Liver (tissue), 9 donors: ENCODE results near the gene CMTM7. TPM values are rescaled to one million over a fixed set of nuclear protein-coding genes. Genes with fewer than 3 reads are reported as not detected.

Source experiments
- DNase-seq: peaks from one replicate; pipeline ENCODE4 v3.0.0-alpha.2; 2017; ENCODE audit warnings: low spot score
- H3K27ac ChIP-seq, 2 donors: one replicate each; pipeline ENCODE4 v1.7.0; 2013; ENCODE audit warnings: inconsistent platforms in 2 of 2, low read length in 2 of 2, control low read depth in 1 of 2, low read depth in 1 of 2, mild to moderate bottlenecking in 1 of 2
- H3K27me3 ChIP-seq, 4 donors: one replicate each; pipeline versions ENCODE4 v1.6.1 to v1.7.0; 2013; ENCODE audit warnings: low read length in 3 of 4, inconsistent platforms in 1 of 4, mild to moderate bottlenecking in 1 of 4, moderate library complexity in 1 of 4; ENCODE audit not compliant: control insufficient read depth in 4 of 4, insufficient read depth in 4 of 4
- H3K36me3 ChIP-seq, 4 donors: one replicate each; pipeline versions ENCODE4 v1.6.1 to v1.7.0; 2013; ENCODE audit warnings: low read length in 3 of 4, mild to moderate bottlenecking in 3 of 4, low read depth in 1 of 4, moderate library complexity in 1 of 4; ENCODE audit not compliant: control insufficient read depth in 4 of 4, insufficient read depth in 3 of 4
- H3K4me1 ChIP-seq, 4 donors: one replicate each; pipeline versions ENCODE4 v1.6.1 to v1.7.0; 2013; ENCODE audit warnings: low read length in 3 of 4, mild to moderate bottlenecking in 3 of 4, moderate library complexity in 1 of 4; ENCODE audit not compliant: control insufficient read depth in 4 of 4, insufficient read depth in 4 of 4
- H3K4me3 ChIP-seq, 3 donors: one replicate each; pipeline versions ENCODE4 v1.6.1 to v1.7.0; 2013; ENCODE audit warnings: low read length in 3 of 3, control low read depth in 1 of 3, low read depth in 1 of 3, mild to moderate bottlenecking in 1 of 3
- H3K9ac ChIP-seq, 2 donors: one replicate each; pipeline ENCODE4 v1.7.0; 2013; ENCODE audit warnings: low read length in 2 of 2, mild to moderate bottlenecking in 2 of 2, moderate library complexity in 2 of 2, control low read depth in 1 of 2, low read depth in 1 of 2
- H3K9me3 ChIP-seq, 4 donors: one replicate each; pipeline versions ENCODE4 v1.6.1 to v1.7.0; 2013; ENCODE audit warnings: low read length in 3 of 4; ENCODE audit not compliant: control insufficient read depth in 4 of 4
- ATF3 ChIP-seq: IDR thresholded peaks from 2 replicates; pipeline ENCODE4 v1.6.1; 2016; ENCODE audit warnings: antibody characterized with exemption
- CTCF ChIP-seq: fragments of 150-350 bp; IDR thresholded peaks from 2 replicates; pipeline ENCODE4 v1.5.1; 2017; ENCODE audit warnings: improper control_type of control experiment, low read depth, low read length; ENCODE audit not compliant: missing input control
- EGR1 ChIP-seq, 2 donors: IDR thresholded peaks; 2 replicates each; pipeline ENCODE4 v1.6.1; 2016 to 2018; ENCODE audit warnings: antibody characterized with exemption in 2 of 2, low read depth in 2 of 2
- FOXA1 ChIP-seq: IDR thresholded peaks from 2 replicates; pipeline ENCODE4 v1.6.1; 2016; ENCODE audit warnings: antibody characterized with exemption
- FOXA2 ChIP-seq: IDR thresholded peaks from 2 replicates; pipeline ENCODE4 v1.6.1; 2016; ENCODE audit warnings: antibody characterized with exemption
- GABPA ChIP-seq, 2 donors: IDR thresholded peaks in 1 of 2; conservative IDR thresholded peaks in 1 of 2; 2 replicates each; pipeline ENCODE4 v1.6.1; 2016; ENCODE audit warnings: antibody characterized with exemption in 2 of 2, mild to moderate bottlenecking in 1 of 2, moderate library complexity in 1 of 2
- HNF4A ChIP-seq, 2 donors: conservative IDR thresholded peaks; 2 replicates each; pipeline ENCODE4 v1.6.1; 2016; ENCODE audit warnings: antibody characterized with exemption in 2 of 2, mild to moderate bottlenecking in 2 of 2
- HNF4G ChIP-seq: IDR thresholded peaks from 2 replicates; pipeline ENCODE4 v1.6.1; 2016; ENCODE audit warnings: antibody characterized with exemption
- JUND ChIP-seq, 2 donors: IDR thresholded peaks; 2 replicates each; pipeline ENCODE4 v1.6.1; 2016; ENCODE audit warnings: antibody characterized with exemption in 2 of 2
- MAX ChIP-seq: IDR thresholded peaks from 2 replicates; pipeline ENCODE4 v1.6.1; 2016; ENCODE audit warnings: antibody characterized with exemption
- NR2F2 ChIP-seq: IDR thresholded peaks from 2 replicates; pipeline ENCODE4 v1.6.1; 2016; ENCODE audit warnings: antibody characterized with exemption
- RXRA ChIP-seq, 2 donors: IDR thresholded peaks; 2 replicates each; pipeline ENCODE4 v1.6.1; 2017 to 2018; ENCODE audit warnings: antibody characterized with exemption in 2 of 2, mild to moderate bottlenecking in 1 of 2
- SP1 ChIP-seq: IDR thresholded peaks from 2 replicates; pipeline ENCODE4 v1.6.1; 2018; ENCODE audit warnings: antibody characterized with exemption, mild to moderate bottlenecking
- TAF1 ChIP-seq: conservative IDR thresholded peaks from 2 replicates; pipeline ENCODE4 v1.6.1; 2016; ENCODE audit warnings: antibody characterized with exemption, mild to moderate bottlenecking
- YY1 ChIP-seq: IDR thresholded peaks from 2 replicates; pipeline ENCODE4 v1.6.1; 2016; ENCODE audit warnings: antibody characterized with exemption, mild to moderate bottlenecking
- ZBTB33 ChIP-seq: IDR thresholded peaks from 2 replicates; pipeline ENCODE4 v1.6.1; 2016; ENCODE audit warnings: antibody characterized with exemption
- WGBS: extraction: QIAGEN DNeasy Blood & Tissue Kit; methylation state at CpG from one replicate; pipeline ENCODE4 v1.1.7; 2013; 5-methylcytosine and 5-hydroxymethylcytosine counted together
- polyA plus RNA-seq, 2 donors: library from polyadenylated mRNA; stranded (reverse) in 1 of 2; unstranded in 1 of 2; fragments of 200-250 nt in 1 of 2; fragments of >200 nt in 1 of 2; fragmentation: Nextera tagmentation in 1 of 2; extraction: Ambion mirVana in 1 of 2; gene quantifications; one replicate each; pipeline versions ENCODE4 v1.2.1 to v1.2.3, GENCODE V29; 2013 to 2015
- total RNA-seq, 2 donors: library from RNA; depleted of rRNA; stranded (reverse); fragments of >200 nt; gene quantifications; one replicate each; pipeline ENCODE4 v1.2.3, GENCODE V29; 2014
- donor health status: healthy.
- donor health status: healthy.
- donor health status: healthy.
- donor health status: healthy.
- donor health status: healthy.

Gene CMTM7
- total and polyA plus RNA-seq, 4 donors, result 3.6 to 20.3 (median 4.1) TPM

GRCh38 chr3:32483772-32484171 lies 92.1 kb downstream of the CMTM7 start (continued):
- TF ChIP-seq EGR1 (IDR thresholded peaks at IDR 0.05; ENCODE audit: low read depth in 2 of 2), result no peak

- no peaks in the 10 kb centered on the region for H3K27me3 ChIP-seq
- peak overlapping the region in 1 of 2 donors; percentile 41 for H3K27ac ChIP-seq
- no peaks in the 10 kb centered on the region for H3K9me3 ChIP-seq
- 85% methylated on average over 6 of the region's 6 CpGs for WGBS
- no peaks in the 10 kb centered on the region for H3K4me1 ChIP-seq
- DNase-seq, result no peak
- no peak overlapping the region for H3K9ac ChIP-seq
- no peak for TF ChIP-seq HNF4G
- TF ChIP-seq FOXA1, result no peak
- no peak for TF ChIP-seq CTCF
- no peak for TF ChIP-seq JUND (IDR thresholded peaks at IDR 0.05)
- TF ChIP-seq NR2F2, result no peak
- TF ChIP-seq EGR1 (IDR thresholded peaks at IDR 0.05; ENCODE audit: low read depth in 2 of 2), result no peak
- no peak for TF ChIP-seq TAF1
- TF ChIP-seq MAX, result no peak
- no peak for TF ChIP-seq ATF3
- no peak for TF ChIP-seq RXRA (IDR thresholded peaks at IDR 0.05)
- TF ChIP-seq YY1, result no peak
- TF ChIP-seq FOXA2, result no peak
- peaks cover 10 to 36% (median 22%) of the 10 kb centered on the region in 4 donors for H3K36me3 ChIP-seq
- H3K4me3 ChIP-seq, result no peak overlapping the region
Observed at GRCh38 chr3:32484436-32484835, 92.8 kb downstream of the CMTM7 start.

- 98% methylated on average over 3 of the region's 3 CpGs for WGBS
- peaks cover 0 to 11% (median 0%) of the 10 kb centered on the region in 4 donors for H3K4me1 ChIP-seq
- peaks cover 8 to 32% (median 17%) of the 10 kb centered on the region in 4 donors for H3K36me3 ChIP-seq
- H3K9ac ChIP-seq, result no peak overlapping the region
- no peaks in the 10 kb centered on the region for H3K27me3 ChIP-seq
- no peak for DNase-seq
- TF ChIP-seq ATF3, result no peak
- TF ChIP-seq TAF1, result no peak
- TF ChIP-seq HNF4G, result no peak
- no peak for TF ChIP-seq ZBTB33
- no peak for TF ChIP-seq GABPA (IDR thresholded peaks at IDR 0.05 in 1 of 2, conservative IDR thresholded peaks at IDR 0.05 in 1 of 2)
- no peak for TF ChIP-seq HNF4A (conservative IDR thresholded peaks at IDR 0.05)
- TF ChIP-seq RXRA (IDR thresholded peaks at IDR 0.05), result no peak
- no peak for TF ChIP-seq SP1
- no peak overlapping the region for H3K4me3 ChIP-seq
- no peaks in the 10 kb centered on the region for H3K9me3 ChIP-seq
- H3K27ac ChIP-seq, result no peak overlapping the region
Observed at GRCh38 chr3:32487781-32488473, 96.3 kb downstream of the CMTM7 start.
